Endodermal cell (in vitro differentiated cells): ENCODE data around the gene HOXC9. TPM values are rescaled to one million over a fixed set of nuclear protein-coding genes. Genes with fewer than 3 reads are reported as not detected.

ENCODE experiments used
- DNase-seq: peaks from one replicate; pipeline ENCODE4 v3.0.0-alpha.2; 2017
- H3K27ac ChIP-seq: 2 replicates; pipeline ENCODE4 v1.5.1; 2013; ENCODE audit warnings: mild to moderate bottlenecking, low read depth, low read length, moderate library complexity
- H3K27me3 ChIP-seq: 2 replicates; pipeline ENCODE4 v1.6.1; 2013; ENCODE audit warnings: mild to moderate bottlenecking, low read length, moderate library complexity; ENCODE audit not compliant: insufficient read depth, control insufficient read depth, poor library complexity, severe bottlenecking
- H3K36me3 ChIP-seq: 2 replicates; pipeline ENCODE4 v1.7.0; 2013; ENCODE audit warnings: mild to moderate bottlenecking, low read length, moderate library complexity; ENCODE audit not compliant: control insufficient read depth, insufficient read depth
- H3K4me1 ChIP-seq: one replicate; pipeline ENCODE4 v1.7.0; 2013; ENCODE audit warnings: low read length; ENCODE audit not compliant: control insufficient read depth, insufficient read depth
- H3K4me3 ChIP-seq: 2 replicates; pipeline ENCODE4 v1.5.1; 2013; ENCODE audit warnings: mild to moderate bottlenecking, low read length, moderate library complexity
- H3K9ac ChIP-seq: 2 replicates; pipeline ENCODE4 v1.6.1; 2013; ENCODE audit warnings: mild to moderate bottlenecking, low read length, moderate library complexity; ENCODE audit not compliant: poor library complexity, severe bottlenecking; ENCODE audit errors: extremely low read depth
- H3K9me3 ChIP-seq: 2 replicates; pipeline ENCODE4 v1.6.1; 2013; ENCODE audit warnings: mild to moderate bottlenecking, low read length, moderate library complexity; ENCODE audit not compliant: control insufficient read depth
- H3K27ac Mint-ChIP-seq: 2 replicates; pipeline ENCODE4 v1.8.0; 2020; ENCODE audit warnings: mixed read lengths
- H3K27me3 Mint-ChIP-seq: 2 replicates; pipeline ENCODE4 v1.8.0; 2021; ENCODE audit warnings: mild to moderate bottlenecking, mixed read lengths; ENCODE audit not compliant: insufficient read depth
- H3K36me3 Mint-ChIP-seq: 2 replicates; pipeline ENCODE4 v1.8.0; 2020; ENCODE audit warnings: low read depth, mixed read lengths
- H3K4me1 Mint-ChIP-seq: 2 replicates; pipeline ENCODE4 v1.8.0; 2020; ENCODE audit warnings: mixed read lengths
- H3K4me3 Mint-ChIP-seq: 2 replicates; pipeline ENCODE4 v1.8.0; 2020; ENCODE audit warnings: mild to moderate bottlenecking, moderate library complexity, mixed read lengths
- H3K9me3 Mint-ChIP-seq: 2 replicates; pipeline ENCODE4 v1.8.0; 2020; ENCODE audit warnings: mild to moderate bottlenecking, mixed read lengths
- CTCF ChIP-seq: fragments of 200-600 bp; sonication (generic); conservative IDR thresholded peaks from 2 replicates; pipeline ENCODE4 v1.5.0; 2021; ENCODE audit warnings: antibody characterized with exemption, mild to moderate bottlenecking
- WGBS, 2 experiments: methylation state at CpG; one replicate each; pipeline versions ENCODE4 v1.1.5 to v1.1.7; 2013; ENCODE audit warnings: missing lambda C conversion rate in 2 of 2, mixed read lengths in 1 of 2; ENCODE audit not compliant: insufficient coverage in 1 of 2, insufficient read length in 1 of 2; 5-methylcytosine and 5-hydroxymethylcytosine counted together
- total RNA-seq, 2 donors: library from RNA; stranded (reverse); fragmentation: NEBNext Ultra II Directional in 1 of 2; extraction: Animal tissue kit (Norgen Biotek cat#: 25700) in 1 of 2; gene quantifications; 2 replicates in 1 of 2; 3 replicates in 1 of 2; pipeline ENCODE4 v1.2.1, GENCODE V29; 2021

Gene HOXC9
- total RNA-seq, 2 donors from 2014 or later = not detected

- Histone ChIP-seq H3K9ac (no peak overlapping the region), H3K36me3 (no peaks in the 10 kb centered on the region), H3K9me3 (no peaks in the 10 kb centered on the region), H3K27ac (no peak overlapping the region), H3K4me3 (no peak overlapping the region), H3K4me1 (no peaks in the 10 kb centered on the region), H3K27me3 (peaks cover 100% of the 10 kb centered on the region)
- Mint-ChIP-seq H3K4me1 (peaks cover 13% of the 10 kb centered on the region), H3K27me3 (peaks cover 100% of the 10 kb centered on the region), H3K27ac (no peak overlapping the region), H3K36me3 (no peaks in the 10 kb centered on the region), H3K4me3 (no peak overlapping the region), H3K9me3 (peaks cover 9% of the 10 kb centered on the region)
- DNase-seq = no peak
- TF ChIP-seq CTCF = no peak
- WGBS, 2 experiments = 42 to 44% methylated on average over 3 to 12 of the region's 12 CpGs
Observed at GRCh38 chr12:53969588-53970259, 30.2 kb upstream of the HOXC9 start.

GRCh38 chr12:53970451-53970850 lies 29.5 kb upstream of the HOXC9 start:
- Histone ChIP-seq H3K4me3 (no peak overlapping the region), H3K36me3 (no peaks in the 10 kb centered on the region), H3K4me1 (no peaks in the 10 kb centered on the region), H3K9ac (no peak overlapping the region), H3K27ac (no peak overlapping the region), H3K9me3 (no peaks in the 10 kb centered on the region), H3K27me3 (peaks cover 100% of the 10 kb centered on the region)
- H3K4me3 Mint-ChIP-seq = no peak overlapping the region
- DNase-seq = no peak
- H3K9me3 Mint-ChIP-seq = peaks cover 13% of the 10 kb centered on the region
- H3K36me3 Mint-ChIP-seq = no peaks in the 10 kb centered on the region
- H3K4me1 Mint-ChIP-seq = peaks cover 17% of the 10 kb centered on the region
- H3K27ac Mint-ChIP-seq = no peak overlapping the region
- no peak for TF ChIP-seq CTCF
- WGBS, 2 experiments = 10 to 16% methylated on average over 3 to 4 of the region's 4 CpGs
- H3K27me3 Mint-ChIP-seq = peaks cover 100% of the 10 kb centered on the region

- no peak for TF ChIP-seq CTCF
- no peaks in the 10 kb centered on the region for H3K9me3 ChIP-seq
- WGBS, 2 experiments = 76 to 79% methylated on average over 2 to 3 of the region's 3 CpGs
- DNase-seq = no peak
- no peak overlapping the region for H3K27ac ChIP-seq
- Mint-ChIP-seq H3K27ac (no peak overlapping the region), H3K9me3 (peaks cover 17% of the 10 kb centered on the region), H3K27me3 (peaks cover 100% of the 10 kb centered on the region), H3K4me1 (peaks cover 22% of the 10 kb centered on the region), H3K36me3 (no peaks in the 10 kb centered on the region), H3K4me3 (no peak overlapping the region)
- H3K36me3 ChIP-seq = no peaks in the 10 kb centered on the region
- H3K4me1 ChIP-seq = no peaks in the 10 kb centered on the region
- H3K4me3 ChIP-seq = no peak overlapping the region
- H3K9ac ChIP-seq = no peak overlapping the region
- peaks cover 100% of the 10 kb centered on the region for H3K27me3 ChIP-seq
Observed at GRCh38 chr12:53971129-53971528, 28.8 kb upstream of the HOXC9 start.
